HepG2 (cell line): ENCODE data around the gene AAMP. TPM values are rescaled to one million over a fixed set of nuclear protein-coding genes. Genes with fewer than 3 reads are reported as not detected.

ENCODE experiments used
- CAMTA2 ChIP-seq: sonication (generic); formaldehyde crosslinking; IDR thresholded peaks from 2 replicates; pipeline ENCODE4 v1.4.0; 2020; ENCODE audit warnings: mild to moderate bottlenecking, missing genetic modification reagents, borderline replicate concordance
- KDM4B ChIP-seq: sonication (generic); formaldehyde crosslinking; IDR thresholded peaks from 2 replicates; pipeline ENCODE4 v1.4.0; 2020; ENCODE audit warnings: missing genetic modification reagents
- MIER2 ChIP-seq: IDR thresholded peaks from 2 replicates; pipeline ENCODE4 v1.6.1; 2016; ENCODE audit warnings: missing biosample characterization, missing genetic modification reagents
- NFE2L2 ChIP-seq: fragments of 150-350 bp; IDR thresholded peaks from 2 replicates; pipeline ENCODE4 v1.6.1; 2014; ENCODE audit warnings: low read length
- RAD51 ChIP-seq: fragments of 450-650 bp; IDR thresholded peaks from 2 replicates; pipeline ENCODE4 v1.6.1; 2016; ENCODE audit warnings: borderline replicate concordance
- ZNF207 ChIP-seq: fragments of 450-650 bp; IDR thresholded peaks from 2 replicates; pipeline ENCODE4 v1.6.1; 2016; ENCODE audit warnings: antibody characterized with exemption, borderline replicate concordance
- ZNF383 ChIP-seq: sonication (generic); formaldehyde crosslinking; IDR thresholded peaks from 2 replicates; pipeline ENCODE4 v1.4.0; 2020; ENCODE audit warnings: missing genetic modification reagents, mild to moderate bottlenecking, borderline replicate concordance
- ZNF567 ChIP-seq: sonication (generic); formaldehyde crosslinking; IDR thresholded peaks from 2 replicates; pipeline ENCODE4 v1.8.1; 2023; ENCODE audit warnings: mild to moderate bottlenecking, missing genetic modification reagents, borderline replicate concordance
- ZNF674 ChIP-seq: sonication (generic); formaldehyde crosslinking; IDR thresholded peaks from 2 replicates; pipeline ENCODE4 v1.5.0; 2020; ENCODE audit warnings: low read depth, mild to moderate bottlenecking, missing genetic modification reagents
- polyA plus RNA-seq, 8 experiments: library from polyadenylated mRNA; depleted of rRNA in 3 of 8; stranded (reverse) in 7 of 8; unstranded in 1 of 8; fragments of >200 nt; fragmentation: Illumina TruSeq in 4 of 8; extraction: Trizol in 4 of 8; gene quantifications; 2 replicates each; pipeline versions ENCODE4 v1.2.1 to v1.2.3, GENCODE V29; 2011 to 2016; ENCODE audit warnings: low read depth in 4 of 8, missing spikeins in 1 of 8, mixed read lengths in 1 of 8; ENCODE audit not compliant: insufficient read depth in 1 of 8
- total RNA-seq, 5 experiments: library from RNA; depleted of rRNA; stranded (reverse); fragments of >200 nt; fragmentation: Illumina TruSeq; extraction: Trizol; gene quantifications; 2 replicates each; pipeline ENCODE4 v1.2.3, GENCODE V29; 2016; ENCODE audit warnings: low read depth in 1 of 5
- TF ChIP-seq, protein P1 (sequence below), 2 experiments: fragments of 450-650 bp in 1 of 2; sonication (generic) in 1 of 2; formaldehyde crosslinking in 1 of 2; IDR thresholded peaks; 2 replicates each; pipeline versions ENCODE4 v1.6.1 to v1.8.0; 2016 to 2022; ENCODE audit warnings: antibody characterized with exemption in 1 of 2, mild to moderate bottlenecking in 1 of 2, missing genetic modification reagents in 1 of 2
- TF ChIP-seq, protein P2 (sequence below): sonication (generic); formaldehyde crosslinking; IDR thresholded peaks from 2 replicates; pipeline ENCODE4 v1.4.0; 2020; ENCODE audit warnings: missing genetic modification reagents
- TF ChIP-seq, protein P3 (sequence below): sonication (generic); formaldehyde crosslinking; IDR thresholded peaks from 2 replicates; pipeline ENCODE4 v1.5.1; 2020; ENCODE audit warnings: missing genetic modification reagents, mild to moderate bottlenecking, borderline replicate concordance

Gene AAMP
- total and polyA plus RNA-seq, 2 of the 13 experiments (the other 11 are each of a cell fraction or from before 2014, with no cell fraction given) = 110 to 186 TPM

DNA sequence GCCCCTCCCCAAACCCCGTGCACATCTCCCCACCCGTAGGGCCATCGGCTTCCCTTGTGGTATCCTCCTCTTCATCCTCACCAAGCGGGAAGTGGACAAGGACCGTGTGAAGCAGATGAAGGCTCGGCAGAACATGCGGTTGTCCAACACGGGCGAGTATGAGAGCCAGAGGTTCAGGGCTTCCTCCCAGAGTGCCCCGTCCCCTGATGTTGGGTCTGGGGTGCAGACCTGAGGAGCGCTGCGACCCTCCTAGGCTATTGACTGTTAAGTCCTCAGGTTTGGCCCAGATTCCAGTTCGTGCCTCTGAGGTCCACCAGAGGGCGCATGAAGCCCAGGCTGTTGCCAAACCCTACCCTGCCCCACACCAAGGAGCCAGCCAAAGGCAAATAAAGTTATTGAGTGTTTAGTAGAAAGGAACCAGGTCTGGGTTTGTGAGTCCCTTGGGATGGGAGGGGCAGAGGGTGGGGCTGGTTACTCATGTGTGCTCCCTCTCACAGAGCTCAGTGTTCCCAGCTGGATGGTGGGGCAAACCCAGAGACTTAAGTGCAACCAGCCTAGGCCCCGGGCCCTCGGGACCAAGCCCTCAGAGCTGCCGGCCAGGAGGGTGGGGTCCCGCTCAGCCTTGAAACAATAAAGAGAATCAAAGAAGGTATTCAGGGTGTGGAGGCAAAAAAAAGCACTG lies 2.7 kb upstream of the AAMP start (continued):
- TF ChIP-seq, protein P1, sequence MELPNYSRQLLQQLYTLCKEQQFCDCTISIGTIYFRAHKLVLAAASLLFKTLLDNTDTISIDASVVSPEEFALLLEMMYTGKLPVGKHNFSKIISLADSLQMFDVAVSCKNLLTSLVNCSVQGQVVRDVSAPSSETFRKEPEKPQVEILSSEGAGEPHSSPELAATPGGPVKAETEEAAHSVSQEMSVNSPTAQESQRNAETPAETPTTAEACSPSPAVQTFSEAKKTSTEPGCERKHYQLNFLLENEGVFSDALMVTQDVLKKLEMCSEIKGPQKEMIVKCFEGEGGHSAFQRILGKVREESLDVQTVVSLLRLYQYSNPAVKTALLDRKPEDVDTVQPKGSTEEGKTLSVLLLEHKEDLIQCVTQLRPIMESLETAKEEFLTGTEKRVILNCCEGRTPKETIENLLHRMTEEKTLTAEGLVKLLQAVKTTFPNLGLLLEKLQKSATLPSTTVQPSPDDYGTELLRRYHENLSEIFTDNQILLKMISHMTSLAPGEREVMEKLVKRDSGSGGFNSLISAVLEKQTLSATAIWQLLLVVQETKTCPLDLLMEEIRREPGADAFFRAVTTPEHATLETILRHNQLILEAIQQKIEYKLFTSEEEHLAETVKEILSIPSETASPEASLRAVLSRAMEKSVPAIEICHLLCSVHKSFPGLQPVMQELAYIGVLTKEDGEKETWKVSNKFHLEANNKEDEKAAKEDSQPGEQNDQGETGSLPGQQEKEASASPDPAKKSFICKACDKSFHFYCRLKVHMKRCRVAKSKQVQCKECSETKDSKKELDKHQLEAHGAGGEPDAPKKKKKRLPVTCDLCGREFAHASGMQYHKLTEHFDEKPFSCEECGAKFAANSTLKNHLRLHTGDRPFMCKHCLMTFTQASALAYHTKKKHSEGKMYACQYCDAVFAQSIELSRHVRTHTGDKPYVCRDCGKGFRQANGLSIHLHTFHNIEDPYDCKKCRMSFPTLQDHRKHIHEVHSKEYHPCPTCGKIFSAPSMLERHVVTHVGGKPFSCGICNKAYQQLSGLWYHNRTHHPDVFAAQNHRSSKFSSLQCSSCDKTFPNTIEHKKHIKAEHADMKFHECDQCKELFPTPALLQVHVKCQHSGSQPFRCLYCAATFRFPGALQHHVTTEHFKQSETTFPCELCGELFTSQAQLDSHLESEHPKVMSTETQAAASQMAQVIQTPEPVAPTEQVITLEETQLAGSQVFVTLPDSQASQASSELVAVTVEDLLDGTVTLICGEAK (IDR thresholded peaks at IDR 0.05) = peak; percentile 31; the same call in 1 of the 2 replicates
- TF ChIP-seq, protein P1 (CRISPR knock-in tag; IDR thresholded peaks at IDR 0.05) = peak; percentile 97
- TF ChIP-seq MIER2 = no peak
- no peak for TF ChIP-seq ZNF383
- TF ChIP-seq RAD51 = no peak
- TF ChIP-seq ZNF674 = no peak
- no peak for TF ChIP-seq KDM4B (CRISPR knock-in tag)
- TF ChIP-seq ZNF567 (CRISPR knock-in tag) = no peak
- TF ChIP-seq CAMTA2 (CRISPR knock-in tag) = no peak
- no peak; the same call in 1 of the 2 replicates for TF ChIP-seq NFE2L2
- TF ChIP-seq, protein P2, sequence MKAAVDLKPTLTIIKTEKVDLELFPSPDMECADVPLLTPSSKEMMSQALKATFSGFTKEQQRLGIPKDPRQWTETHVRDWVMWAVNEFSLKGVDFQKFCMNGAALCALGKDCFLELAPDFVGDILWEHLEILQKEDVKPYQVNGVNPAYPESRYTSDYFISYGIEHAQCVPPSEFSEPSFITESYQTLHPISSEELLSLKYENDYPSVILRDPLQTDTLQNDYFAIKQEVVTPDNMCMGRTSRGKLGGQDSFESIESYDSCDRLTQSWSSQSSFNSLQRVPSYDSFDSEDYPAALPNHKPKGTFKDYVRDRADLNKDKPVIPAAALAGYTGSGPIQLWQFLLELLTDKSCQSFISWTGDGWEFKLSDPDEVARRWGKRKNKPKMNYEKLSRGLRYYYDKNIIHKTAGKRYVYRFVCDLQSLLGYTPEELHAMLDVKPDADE = no peak
- TF ChIP-seq, protein P3, sequence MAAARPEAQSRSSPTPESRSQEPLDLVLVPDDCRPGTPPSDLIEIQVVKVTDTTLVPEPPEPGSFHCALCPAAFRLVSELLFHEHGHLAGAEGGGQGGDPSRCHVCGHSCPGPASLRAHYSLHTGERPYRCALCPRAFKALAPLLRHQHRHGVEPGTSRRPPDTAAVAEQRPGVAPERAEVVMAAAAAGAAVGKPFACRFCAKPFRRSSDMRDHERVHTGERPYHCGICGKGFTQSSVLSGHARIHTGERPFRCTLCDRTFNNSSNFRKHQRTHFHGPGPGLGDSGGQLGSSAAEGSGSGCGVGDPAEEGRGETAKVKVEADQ (CRISPR knock-in tag) = peak; percentile 68; the same call in 1 of the 2 replicates
- no peak for TF ChIP-seq ZNF207
